Measurements from ENCODE around the gene IL17RD. TPM values are rescaled to one million over a fixed set of nuclear protein-coding genes. Genes with fewer than 3 reads are reported as not detected.

Gene IL17RD
- total and polyA plus RNA-seq, 10 of the 15 experiments (the other 5 are each of a cell fraction or from before 2014, with no cell fraction given), result 0.01 to 0.08 (median 0.04) TPM; not detected in 3

GRCh38 chr3:57108684-57109083, 56.5 kb downstream of the IL17RD start:
- ChIA-PET CTCF (no interaction called here), SMC1A (ENCODE audit: uncharacterized antibody, unreplicated experiment) (no interaction called here), RAD21 (ENCODE audit: unreplicated experiment) (no interaction called here), POLR2A (no interaction called here)
- no peak overlapping the region for H3K27ac ChIP-seq (ENCODE audit: control insufficient read depth, insufficient read depth)
- H3K79me2 ChIP-seq (ENCODE audit: control insufficient read depth, insufficient read depth, low read length), result no peaks in the 10 kb centered on the region
- intact Hi-C loops (cut with micrococcal nuclease; ENCODE audit: unreplicated experiment), result loop anchor here (10.0 kb wide), 1 partner anchor 326 kb away; no protein-coding TSS in a partner anchor
- ATAC-seq (no peak), DNase-seq (ENCODE audit: low read depth, low spot score) (no peak), FAIRE-seq (no peak)
- no peak overlapping the region for H3K4me3 ChIP-seq
- H3K4me1 ChIP-seq (ENCODE audit: control insufficient read depth, insufficient read depth, low read length), result no peaks in the 10 kb centered on the region
- no peaks in the 10 kb centered on the region for H4K20me1 ChIP-seq (ENCODE audit: control insufficient read depth, insufficient read depth)
- H3K9ac ChIP-seq (ENCODE audit: control insufficient read depth, insufficient read depth, low read length), result no peak overlapping the region
- H3K27me3 ChIP-seq (replicated peaks in 1 of 2; ENCODE audit: control insufficient read depth in 2 of 2, insufficient read depth in 2 of 2, low read length in 1 of 2), result peaks cover 0 to 6% of the 10 kb centered on the region in 2 experiments; a peak in 2 of 4 replicates
- in situ Hi-C loops (cut with MboI), result no loop called here
- WGBS (ENCODE audit: insufficient coverage, insufficient replicate concordance, low lambda C conversion rate, missing lambda C conversion rate), result 40% methylated on average over 8 of the region's 8 CpGs
- no peak overlapping the region for H2AFZ ChIP-seq (ENCODE audit: control insufficient read depth, low read depth, low read length)
- H3K4me2 ChIP-seq (ENCODE audit: control insufficient read depth, insufficient read depth), result no peak overlapping the region
- no peaks in the 10 kb centered on the region for H3K36me3 ChIP-seq (ENCODE audit: control insufficient read depth in 2 of 2, insufficient read depth in 2 of 2, low read length in 1 of 2)
- no peak for TF ChIP-seq SMARCA5 (IDR thresholded peaks at IDR 0.05)
- TF ChIP-seq FOXK2 (IDR thresholded peaks at IDR 0.05), result no peak
- TF ChIP-seq HCFC1 (IDR thresholded peaks at IDR 0.05; ENCODE audit: low read length), result no peak
- no peaks in the 10 kb centered on the region for H3K9me3 ChIP-seq (replicated peaks; ENCODE audit: control insufficient read depth, insufficient read depth, low read length)
- BruUV-seq (replicated peaks), result no TSS peak

GRCh38 chr3:57105585-57105984, 59.6 kb downstream of the IL17RD start:
- 76% methylated on average over 9 of the region's 9 CpGs for WGBS (ENCODE audit: insufficient coverage, insufficient replicate concordance, low lambda C conversion rate, missing lambda C conversion rate)
- no peak for TF ChIP-seq NR2C2 (IDR thresholded peaks at IDR 0.05; ENCODE audit: borderline replicate concordance, control insufficient read depth, insufficient read length, low read depth)
- no TSS peak for BruUV-seq (replicated peaks)
- Histone ChIP-seq H3K9me3 (replicated peaks; ENCODE audit: control insufficient read depth, insufficient read depth, low read length) (no peaks in the 10 kb centered on the region), H3K36me3 (ENCODE audit: control insufficient read depth in 2 of 2, insufficient read depth in 2 of 2, low read length in 1 of 2) (no peaks in the 10 kb centered on the region), H3K27ac (ENCODE audit: control insufficient read depth, insufficient read depth) (no peak overlapping the region), H3K4me3 (no peak overlapping the region), H3K79me2 (ENCODE audit: control insufficient read depth, insufficient read depth, low read length) (no peaks in the 10 kb centered on the region), H3K4me1 (ENCODE audit: control insufficient read depth, insufficient read depth, low read length) (no peaks in the 10 kb centered on the region), H3K9ac (ENCODE audit: control insufficient read depth, insufficient read depth, low read length) (no peak overlapping the region), H4K20me1 (ENCODE audit: control insufficient read depth, insufficient read depth) (no peaks in the 10 kb centered on the region), H3K4me2 (ENCODE audit: control insufficient read depth, insufficient read depth) (no peak overlapping the region), H2AFZ (ENCODE audit: control insufficient read depth, low read depth, low read length) (no peak overlapping the region), H3K27me3 (replicated peaks in 1 of 2; ENCODE audit: control insufficient read depth in 2 of 2, insufficient read depth in 2 of 2, low read length in 1 of 2) (peaks cover 0 to 6% of the 10 kb centered on the region in 2 experiments; a peak in 2 of 4 replicates)
- intact Hi-C loops (cut with micrococcal nuclease; ENCODE audit: unreplicated experiment), result loop anchor here (10.0 kb wide), 1 partner anchor 329 kb away; no protein-coding TSS in a partner anchor
- in situ Hi-C loops (cut with MboI), result no loop called here
- ATAC-seq, result no peak
- no peak for FAIRE-seq
- ChIA-PET CTCF (no interaction called here), RAD21 (ENCODE audit: unreplicated experiment) (no interaction called here), POLR2A (no interaction called here), SMC1A (ENCODE audit: uncharacterized antibody, unreplicated experiment) (interaction anchor here (1.3 kb wide), 1 partner anchor 15 kb away, joined by 6 read pairs; no protein-coding TSS in a partner anchor)
- no peak for DNase-seq (ENCODE audit: low read depth, low spot score)

Data from GM12878 (cell line).